Ovary (tissue), 3 donors: ENCODE data around the gene JMJD7.

Experiments used
- EP300 ChIP-seq: sonication (generic); formaldehyde crosslinking; IDR thresholded peaks from one replicate; pipeline ENCODE4 v1.6.1; 2017; ENCODE audit warnings: antibody characterized with exemption
- TF ChIP-seq, protein P1 (sequence below), 3 donors: fragments of 450-650 bp in 2 of 3; fragments of 200-600 bp in 1 of 3; IDR thresholded peaks; one replicate each; pipeline versions ENCODE4 v1.5.1 to v1.8.0; 2016 to 2022; ENCODE audit warnings: antibody characterized with exemption in 3 of 3, mild to moderate bottlenecking in 1 of 3
- donor health status: DM: no; HTN: no; CAD: no.

DNA sequence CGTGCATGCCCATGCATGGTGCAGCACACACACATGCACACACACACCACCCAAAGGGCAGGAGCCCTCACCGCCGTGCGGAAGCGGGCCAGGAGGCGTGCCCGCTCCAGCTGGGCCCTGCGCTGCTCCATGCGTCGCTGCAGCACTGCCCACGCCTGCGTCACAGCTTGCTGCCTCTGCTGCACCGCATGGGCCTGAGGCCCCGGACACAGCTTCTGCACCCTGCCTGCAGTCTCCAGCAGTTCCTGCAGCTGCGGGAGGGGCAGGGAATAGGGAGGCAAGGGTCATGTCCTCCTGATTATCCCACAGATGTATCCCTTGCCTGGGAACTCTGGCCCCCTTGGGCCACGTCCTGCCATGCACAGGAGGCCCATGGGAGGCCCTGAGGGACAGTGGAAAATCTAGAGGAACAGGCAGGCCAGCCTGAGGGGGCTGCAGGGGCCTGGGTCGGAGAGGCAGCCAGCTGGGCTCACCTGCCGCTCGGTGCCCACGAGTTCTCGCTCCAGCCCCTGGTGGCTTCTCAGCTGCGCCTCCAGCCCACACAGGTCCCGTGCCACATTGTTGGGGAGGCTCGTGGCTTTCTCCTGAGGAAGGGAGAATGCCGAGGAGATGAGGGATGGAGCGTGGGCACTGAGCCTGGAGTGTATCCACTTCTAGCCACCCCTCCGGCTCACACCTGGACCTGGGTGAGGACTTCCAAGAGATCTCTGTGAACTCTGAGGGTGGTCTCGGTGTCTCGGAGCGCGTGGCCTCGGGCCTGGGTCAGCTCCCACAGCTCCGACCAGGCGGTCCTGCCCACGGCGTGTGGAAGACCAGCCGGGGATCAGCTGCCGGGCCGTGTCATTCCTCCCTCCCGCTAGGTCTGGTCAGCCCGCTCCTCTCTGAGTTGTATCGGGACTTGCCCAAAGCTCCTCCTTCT, 42.1 kb downstream of the JMJD7 start:
- TF ChIP-seq, protein P1, sequence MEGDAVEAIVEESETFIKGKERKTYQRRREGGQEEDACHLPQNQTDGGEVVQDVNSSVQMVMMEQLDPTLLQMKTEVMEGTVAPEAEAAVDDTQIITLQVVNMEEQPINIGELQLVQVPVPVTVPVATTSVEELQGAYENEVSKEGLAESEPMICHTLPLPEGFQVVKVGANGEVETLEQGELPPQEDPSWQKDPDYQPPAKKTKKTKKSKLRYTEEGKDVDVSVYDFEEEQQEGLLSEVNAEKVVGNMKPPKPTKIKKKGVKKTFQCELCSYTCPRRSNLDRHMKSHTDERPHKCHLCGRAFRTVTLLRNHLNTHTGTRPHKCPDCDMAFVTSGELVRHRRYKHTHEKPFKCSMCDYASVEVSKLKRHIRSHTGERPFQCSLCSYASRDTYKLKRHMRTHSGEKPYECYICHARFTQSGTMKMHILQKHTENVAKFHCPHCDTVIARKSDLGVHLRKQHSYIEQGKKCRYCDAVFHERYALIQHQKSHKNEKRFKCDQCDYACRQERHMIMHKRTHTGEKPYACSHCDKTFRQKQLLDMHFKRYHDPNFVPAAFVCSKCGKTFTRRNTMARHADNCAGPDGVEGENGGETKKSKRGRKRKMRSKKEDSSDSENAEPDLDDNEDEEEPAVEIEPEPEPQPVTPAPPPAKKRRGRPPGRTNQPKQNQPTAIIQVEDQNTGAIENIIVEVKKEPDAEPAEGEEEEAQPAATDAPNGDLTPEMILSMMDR (IDR thresholded peaks at IDR 0.05) = no peak
- TF ChIP-seq EP300 = no peak
